Measurements from ENCODE around the gene SMC1B.

SMC1B gene

GRCh38 chr22:45320357-45320976 is 92.9 kb downstream of the SMC1B start:
- Mint-ChIP-seq H3K36me3 (peaks cover 22 to 34% of the 10 kb centered on the region in 2 donors), H3K4me3 (no peak overlapping the region), H3K27me3 (no peaks in the 10 kb centered on the region), H3K27ac (no peak overlapping the region), H3K4me1 (peaks cover 30 to 70% of the 10 kb centered on the region in 2 donors), H3K9me3 (no peaks in the 10 kb centered on the region)
- no peak for ATAC-seq (replicated peaks)
- no peak for DNase-seq

- Mint-ChIP-seq H3K27ac (peak overlapping the region; percentile 93), H3K36me3 (peaks cover 16 to 27% of the 10 kb centered on the region in 2 donors), H3K4me1 (peaks cover 38 to 82% of the 10 kb centered on the region in 2 donors), H3K27me3 (no peaks in the 10 kb centered on the region), H3K9me3 (no peaks in the 10 kb centered on the region), H3K4me3 (no peak overlapping the region)
- DNase-seq: no peak
- ATAC-seq (replicated peaks): no peak
Measured at GRCh38 chr22:45319324-45319685, 94.1 kb downstream of the SMC1B start.

DNA sequence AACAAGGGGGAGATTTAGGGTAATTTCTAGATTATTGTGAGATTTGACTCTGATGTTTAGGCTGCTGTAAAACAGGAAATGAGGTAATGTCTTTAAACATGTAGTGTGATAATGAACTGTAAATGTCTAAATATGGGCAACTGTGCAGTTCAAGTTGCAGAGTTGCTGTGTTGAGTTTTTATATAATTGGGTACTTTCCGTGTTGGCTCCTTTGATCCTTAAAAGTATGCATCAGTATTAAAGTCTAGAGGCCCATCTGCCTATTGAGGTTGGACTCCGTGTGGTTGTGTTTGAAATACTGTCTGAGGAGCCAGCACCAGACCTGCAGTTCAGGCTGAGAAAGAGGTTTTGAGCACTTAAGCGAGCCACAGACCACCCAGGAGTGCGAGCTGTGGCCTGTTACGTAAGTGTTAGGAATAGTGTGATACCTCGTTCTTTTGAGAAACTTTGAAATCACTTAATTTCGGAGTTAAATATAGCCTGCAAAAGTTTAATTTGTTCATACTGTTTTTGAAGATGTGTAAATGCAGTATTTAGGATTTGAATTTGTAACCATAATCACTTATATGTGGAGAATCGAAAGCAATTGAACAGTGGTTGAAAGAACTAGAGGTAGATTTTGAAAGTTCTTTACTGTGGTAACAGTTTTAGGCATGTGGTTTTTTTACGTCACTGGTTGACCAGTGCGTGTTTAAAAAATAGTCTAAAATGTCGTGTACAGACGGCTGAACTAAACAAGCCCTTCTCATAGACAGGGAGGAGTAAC is 94.7 kb downstream of the SMC1B start:
- Mint-ChIP-seq H3K27me3 (no peaks in the 10 kb centered on the region), H3K4me1 (peaks cover 43 to 85% of the 10 kb centered on the region in 2 donors), H3K36me3 (peaks cover 13 to 22% of the 10 kb centered on the region in 2 donors), H3K4me3 (peak overlapping the region; percentile 63), H3K27ac (peak overlapping the region; percentile 93), H3K9me3 (no peaks in the 10 kb centered on the region)
- ATAC-seq (replicated peaks) (peak; percentile 63 to 72), DNase-seq (no peak)

DNA sequence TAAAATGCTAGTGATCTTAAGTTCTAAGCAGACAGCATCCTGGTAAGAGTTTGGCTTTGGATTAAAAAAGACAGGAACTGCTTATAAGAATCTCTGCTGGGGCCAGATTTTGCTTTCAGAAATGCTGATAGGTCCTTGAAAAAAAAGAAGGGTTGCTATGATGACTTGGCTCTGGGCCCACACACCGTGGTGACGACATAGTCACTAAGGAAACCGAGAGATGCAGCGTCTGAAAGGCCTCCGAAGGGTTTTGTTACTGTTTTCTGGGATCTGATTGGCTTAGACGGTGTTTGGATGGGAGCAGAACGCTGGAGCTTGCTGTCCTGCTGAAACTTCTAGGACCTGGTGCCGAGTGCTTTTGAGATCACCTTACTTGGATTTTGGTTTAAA is 95.2 kb downstream of the SMC1B start:
- H3K4me1 Mint-ChIP-seq: peaks cover 43 to 89% of the 10 kb centered on the region in 2 donors
- peak; percentile 85 to 86 for ATAC-seq (replicated peaks)
- H3K27ac Mint-ChIP-seq: peak overlapping the region; percentile 93
- DNase-seq: peak; percentile 60
- peaks cover 7 to 16% of the 10 kb centered on the region in 2 donors for H3K36me3 Mint-ChIP-seq
- H3K27me3 Mint-ChIP-seq: no peaks in the 10 kb centered on the region
- peak overlapping the region; percentile 63 for H3K4me3 Mint-ChIP-seq
- H3K9me3 Mint-ChIP-seq: no peaks in the 10 kb centered on the region

GRCh38 chr22:45317551-45318167 is 95.7 kb downstream of the SMC1B start:
- DNase-seq (no peak), ATAC-seq (replicated peaks) (no peak)

GRCh38 chr22:45316796-45317526 is 96.4 kb downstream of the SMC1B start:
- ATAC-seq (replicated peaks) (no peak), DNase-seq (no peak)
- Mint-ChIP-seq H3K9me3 (no peaks in the 10 kb centered on the region), H3K4me1 (peaks cover 45 to 96% of the 10 kb centered on the region in 2 donors), H3K36me3 (peaks cover 9 to 13% of the 10 kb centered on the region in 2 donors), H3K27me3 (no peaks in the 10 kb centered on the region), H3K27ac (peak overlapping the region; percentile 71), H3K4me3 (no peak overlapping the region)

More at GRCh38 chr22:45317551-45318167, 95.7 kb downstream of the SMC1B start:
- peaks cover 9 to 16% of the 10 kb centered on the region in 2 donors for H3K36me3 Mint-ChIP-seq
- H3K4me3 Mint-ChIP-seq: peak overlapping the region in 1 of 2 donors; percentile 63
- H3K9me3 Mint-ChIP-seq: no peaks in the 10 kb centered on the region
- peak overlapping the region; percentile 93 for H3K27ac Mint-ChIP-seq
- peaks cover 45 to 94% of the 10 kb centered on the region in 2 donors for H3K4me1 Mint-ChIP-seq
- H3K27me3 Mint-ChIP-seq: no peaks in the 10 kb centered on the region

DNA sequence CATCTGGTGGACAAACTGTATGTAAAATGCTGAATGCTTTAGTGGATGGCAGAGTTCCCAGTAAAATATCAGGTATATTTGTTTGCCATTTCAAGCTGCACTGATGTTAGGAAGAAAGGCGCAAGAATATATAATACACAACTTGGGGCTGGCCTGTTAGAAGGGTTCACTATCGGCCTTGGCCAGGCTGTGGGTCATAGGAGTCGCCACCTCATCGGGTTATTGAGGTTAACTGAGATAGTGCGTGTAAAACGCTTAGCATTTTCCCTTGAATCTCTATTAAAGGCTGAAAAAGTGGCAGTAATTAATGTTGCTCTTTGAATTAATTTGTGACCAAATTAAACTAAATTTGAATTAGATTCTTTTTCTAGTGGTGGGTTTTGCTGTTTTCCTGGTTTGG is 98.6 kb downstream of the SMC1B start:
- no peaks in the 10 kb centered on the region for H3K9me3 Mint-ChIP-seq
- DNase-seq: no peak
- peaks cover 48 to 92% of the 10 kb centered on the region in 2 donors for H3K4me1 Mint-ChIP-seq
- ATAC-seq (replicated peaks): no peak
- no peaks in the 10 kb centered on the region for H3K27me3 Mint-ChIP-seq
- H3K4me3 Mint-ChIP-seq: peak overlapping the region; percentile 44 to 69
- peaks cover 14 to 18% of the 10 kb centered on the region in 2 donors for H3K36me3 Mint-ChIP-seq
- no peak overlapping the region for H3K27ac Mint-ChIP-seq

DNA sequence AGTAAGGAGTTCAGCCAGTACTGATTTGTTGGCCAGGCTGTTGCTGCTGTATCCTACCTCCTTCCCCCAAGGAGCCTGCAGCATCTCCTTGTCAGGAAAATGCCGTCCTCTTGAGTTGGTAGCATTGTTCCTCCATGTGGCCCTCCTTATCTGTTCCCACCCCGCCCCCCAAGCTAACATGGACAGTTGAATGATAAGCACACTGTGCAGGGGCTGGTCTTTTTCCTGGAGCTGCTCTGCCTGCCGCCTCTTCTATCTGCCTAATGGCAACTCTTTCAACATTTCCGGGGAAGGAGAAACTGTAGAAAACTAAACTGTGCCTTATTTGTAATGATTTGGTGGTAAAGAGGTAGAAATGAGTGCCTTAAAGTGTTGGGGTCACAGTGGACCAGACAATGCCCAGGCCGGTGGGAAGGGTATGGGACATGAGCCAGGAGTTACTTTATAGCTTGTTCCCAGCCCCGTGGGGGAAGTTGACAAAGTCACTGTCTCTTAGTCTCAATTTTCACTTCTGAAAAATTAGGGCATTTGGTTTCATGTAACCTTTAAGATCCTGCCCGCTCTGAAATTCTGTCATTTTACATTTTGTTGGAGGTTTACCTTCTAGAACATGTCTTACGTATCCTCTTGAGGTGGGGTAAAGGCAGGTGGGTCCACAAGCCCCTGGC is 99.2 kb downstream of the SMC1B start:
- Mint-ChIP-seq H3K36me3 (peaks cover 14 to 18% of the 10 kb centered on the region in 2 donors), H3K27ac (peak overlapping the region; percentile 9), H3K4me3 (peak overlapping the region; percentile 44 to 69)

DNA sequence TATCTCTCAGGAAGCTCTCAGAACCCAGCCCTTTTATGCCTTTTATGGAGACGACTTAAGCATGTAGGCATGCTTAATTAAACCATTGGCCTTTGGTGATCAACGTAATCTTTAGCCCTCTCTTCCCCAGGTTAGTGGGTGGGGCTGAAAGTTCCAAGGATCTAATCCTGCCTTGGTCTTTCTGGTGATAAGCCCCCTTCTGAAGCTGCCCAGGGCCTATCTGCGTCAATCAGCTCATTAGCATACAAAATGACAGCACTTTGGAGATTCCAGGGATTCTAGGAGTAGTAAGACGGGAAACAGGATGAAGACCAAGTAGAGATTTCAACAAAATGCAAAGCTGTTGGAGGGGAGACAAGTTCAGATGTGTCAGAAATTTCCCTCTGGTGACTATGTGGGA is 100.5 kb downstream of the SMC1B start:
- H3K27ac Mint-ChIP-seq: no peak overlapping the region
- no peak for ATAC-seq (replicated peaks)
- peaks cover 14 to 18% of the 10 kb centered on the region in 2 donors for H3K36me3 Mint-ChIP-seq
- no peaks in the 10 kb centered on the region for H3K27me3 Mint-ChIP-seq
- no peaks in the 10 kb centered on the region for H3K9me3 Mint-ChIP-seq
- peaks cover 46 to 82% of the 10 kb centered on the region in 2 donors for H3K4me1 Mint-ChIP-seq
- H3K4me3 Mint-ChIP-seq: no peak overlapping the region
- DNase-seq: no peak

More for the DNA sequence above, 99.2 kb downstream of the SMC1B start:
- Mint-ChIP-seq H3K4me1 (peaks cover 49 to 87% of the 10 kb centered on the region in 2 donors), H3K27me3 (no peaks in the 10 kb centered on the region), H3K9me3 (no peaks in the 10 kb centered on the region)
- ATAC-seq (replicated peaks): no peak
- no peak for DNase-seq

DNA sequence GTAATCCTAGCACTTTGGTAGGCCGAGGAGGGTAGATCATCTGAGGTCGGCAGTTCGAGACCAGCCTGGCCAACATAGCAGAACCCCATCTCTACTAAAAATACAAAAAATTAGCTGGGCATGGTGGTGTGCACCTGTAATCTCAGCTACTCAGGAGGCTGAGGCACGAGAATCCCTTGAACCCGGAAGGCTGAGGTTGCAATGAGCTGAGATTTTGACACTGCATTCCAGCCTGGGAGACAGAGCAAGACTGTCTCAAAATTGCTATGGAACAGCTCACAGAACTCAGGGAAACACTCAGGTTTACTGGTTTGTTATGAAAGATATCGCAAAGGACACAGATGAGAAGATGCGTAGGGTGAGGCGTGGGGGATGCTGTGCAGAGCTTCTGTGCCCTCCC is 101.0 kb downstream of the SMC1B start:
- Mint-ChIP-seq H3K4me1 (peaks cover 41 to 78% of the 10 kb centered on the region in 2 donors), H3K4me3 (no peak overlapping the region), H3K27ac (no peak overlapping the region)

GRCh38 chr22:45310977-45311531 is 102.3 kb downstream of the SMC1B start:
- peak overlapping the region; percentile 94 for H3K27ac Mint-ChIP-seq
- H3K36me3 Mint-ChIP-seq: peaks cover 11 to 18% of the 10 kb centered on the region in 2 donors
- peak overlapping the region; percentile 95 to 97 for H3K4me3 Mint-ChIP-seq
- peaks cover 41 to 65% of the 10 kb centered on the region in 2 donors for H3K4me1 Mint-ChIP-seq
- no peaks in the 10 kb centered on the region for H3K27me3 Mint-ChIP-seq
- no peaks in the 10 kb centered on the region for H3K9me3 Mint-ChIP-seq
- ATAC-seq (replicated peaks): no peak
- no peak for DNase-seq

More for the DNA sequence above, 101.0 kb downstream of the SMC1B start:
- no peaks in the 10 kb centered on the region for H3K9me3 Mint-ChIP-seq
- no peak for DNase-seq
- peaks cover 11 to 18% of the 10 kb centered on the region in 2 donors for H3K36me3 Mint-ChIP-seq
- no peaks in the 10 kb centered on the region for H3K27me3 Mint-ChIP-seq
- ATAC-seq (replicated peaks): no peak

- no peak for DNase-seq
- ATAC-seq (replicated peaks): no peak
- H3K4me1 Mint-ChIP-seq: peaks cover 41 to 59% of the 10 kb centered on the region in 2 donors
- H3K9me3 Mint-ChIP-seq: no peaks in the 10 kb centered on the region
- peak overlapping the region; percentile 94 for H3K27ac Mint-ChIP-seq
- H3K36me3 Mint-ChIP-seq: peaks cover 11 to 18% of the 10 kb centered on the region in 2 donors
- peak overlapping the region; percentile 95 to 97 for H3K4me3 Mint-ChIP-seq
- no peaks in the 10 kb centered on the region for H3K27me3 Mint-ChIP-seq
Measured at GRCh38 chr22:45310331-45310976, 102.9 kb downstream of the SMC1B start.

Data from stimulated activated naive B cell treated with anti-CD40 and anti-IgM and Interleukin-4, amounts not matched to agents 10 μg/mL and 1 μg/mL and 100 μg/mL, for 72 hours (primary cell).